Lower leg skin (tissue), 3 donors: ENCODE results near the gene WNT6.

Experiments
- POLR2A ChIP-seq, 2 donors: fragments of 450-650 bp; IDR thresholded peaks; one replicate each; pipeline ENCODE4 v1.6.1; 2016 to 2017; ENCODE audit warnings: antibody characterized with exemption in 2 of 2, mild to moderate bottlenecking in 1 of 2, moderate library complexity in 1 of 2
- TF ChIP-seq, protein P1 (sequence below), 3 donors: fragments of 450-650 bp; IDR thresholded peaks; one replicate each; pipeline ENCODE4 v1.5.1; 2016; ENCODE audit warnings: antibody characterized with exemption in 3 of 3, mild to moderate bottlenecking in 3 of 3, moderate library complexity in 2 of 3

DNA sequence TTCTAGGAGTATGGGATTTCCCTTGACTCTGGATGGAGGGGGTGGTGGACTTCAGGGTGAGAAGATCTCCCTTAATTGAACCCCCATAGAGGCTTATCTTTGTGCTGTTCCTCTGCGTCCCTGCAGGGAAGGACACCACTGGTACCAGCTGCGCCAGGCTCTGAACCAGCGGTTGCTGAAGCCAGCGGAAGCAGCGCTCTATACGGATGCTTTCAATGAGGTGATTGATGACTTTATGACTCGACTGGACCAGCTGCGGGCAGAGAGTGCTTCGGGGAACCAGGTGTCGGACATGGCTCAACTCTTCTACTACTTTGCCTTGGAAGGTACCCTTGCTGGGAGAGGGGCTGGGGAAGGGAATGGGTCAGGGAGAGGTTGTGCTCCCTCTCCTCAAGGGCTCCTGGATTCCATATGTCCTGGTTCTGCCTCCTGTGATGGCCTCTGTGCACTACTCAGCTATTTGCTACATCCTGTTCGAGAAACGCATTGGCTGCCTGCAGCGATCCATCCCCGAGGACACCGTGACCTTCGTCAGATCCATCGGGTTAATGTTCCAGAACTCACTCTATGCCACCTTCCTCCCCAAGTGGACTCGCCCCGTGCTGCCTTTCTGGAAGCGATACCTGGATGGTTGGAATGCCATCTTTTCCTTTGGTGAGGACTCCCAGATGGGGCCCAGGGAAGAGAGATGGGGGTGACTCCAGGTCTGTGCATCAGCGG, 47.3 kb upstream of the WNT6 start:
- TF ChIP-seq, protein P1, sequence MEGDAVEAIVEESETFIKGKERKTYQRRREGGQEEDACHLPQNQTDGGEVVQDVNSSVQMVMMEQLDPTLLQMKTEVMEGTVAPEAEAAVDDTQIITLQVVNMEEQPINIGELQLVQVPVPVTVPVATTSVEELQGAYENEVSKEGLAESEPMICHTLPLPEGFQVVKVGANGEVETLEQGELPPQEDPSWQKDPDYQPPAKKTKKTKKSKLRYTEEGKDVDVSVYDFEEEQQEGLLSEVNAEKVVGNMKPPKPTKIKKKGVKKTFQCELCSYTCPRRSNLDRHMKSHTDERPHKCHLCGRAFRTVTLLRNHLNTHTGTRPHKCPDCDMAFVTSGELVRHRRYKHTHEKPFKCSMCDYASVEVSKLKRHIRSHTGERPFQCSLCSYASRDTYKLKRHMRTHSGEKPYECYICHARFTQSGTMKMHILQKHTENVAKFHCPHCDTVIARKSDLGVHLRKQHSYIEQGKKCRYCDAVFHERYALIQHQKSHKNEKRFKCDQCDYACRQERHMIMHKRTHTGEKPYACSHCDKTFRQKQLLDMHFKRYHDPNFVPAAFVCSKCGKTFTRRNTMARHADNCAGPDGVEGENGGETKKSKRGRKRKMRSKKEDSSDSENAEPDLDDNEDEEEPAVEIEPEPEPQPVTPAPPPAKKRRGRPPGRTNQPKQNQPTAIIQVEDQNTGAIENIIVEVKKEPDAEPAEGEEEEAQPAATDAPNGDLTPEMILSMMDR (IDR thresholded peaks at IDR 0.05), result no peak
- no peak for TF ChIP-seq POLR2A (IDR thresholded peaks at IDR 0.05)
